Tibial nerve (tissue), 3 donors: Measurements from ENCODE around the gene ISCA2.

Experiments used
- POLR2A ChIP-seq, 2 donors: fragments of 450-650 bp; IDR thresholded peaks; one replicate each; pipeline ENCODE4 v1.6.1; 2017; ENCODE audit warnings: antibody characterized with exemption in 2 of 2, mild to moderate bottlenecking in 2 of 2, moderate library complexity in 2 of 2
- TF ChIP-seq, protein P1 (sequence below), 5 experiments: fragments of 200-600 bp in 3 of 5; fragments of 450-650 bp in 2 of 5; sonication (generic) in 3 of 5; IDR thresholded peaks; one replicate each; pipeline ENCODE4 v1.5.1; 2016 to 2019; ENCODE audit warnings: antibody characterized with exemption in 5 of 5, mild to moderate bottlenecking in 3 of 5, moderate library complexity in 2 of 5

DNA sequence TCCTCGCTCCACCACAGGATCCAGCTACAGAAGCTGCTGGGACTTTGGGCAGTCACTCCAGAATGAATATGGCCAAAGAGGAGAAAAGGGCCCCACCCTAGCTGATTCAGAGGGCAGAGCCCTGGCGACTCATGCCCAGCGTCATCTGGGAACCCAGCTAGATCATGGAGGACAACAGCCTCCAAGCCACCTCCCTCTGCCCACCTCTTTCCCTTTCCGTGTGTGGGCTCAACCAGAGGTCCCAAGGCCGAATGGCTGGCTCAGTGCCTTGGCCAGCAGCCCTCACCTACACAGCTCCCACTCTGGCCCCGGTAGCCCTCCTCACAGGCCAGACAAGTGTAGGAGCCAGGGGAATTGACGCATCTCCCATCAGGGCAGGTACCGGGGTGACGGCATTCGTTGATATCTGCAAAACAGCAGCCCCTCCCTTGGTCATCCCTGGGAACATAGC lies 17.4 kb downstream of the ISCA2 start:
- no peak for TF ChIP-seq POLR2A (IDR thresholded peaks at IDR 0.05)
- TF ChIP-seq, protein P1, sequence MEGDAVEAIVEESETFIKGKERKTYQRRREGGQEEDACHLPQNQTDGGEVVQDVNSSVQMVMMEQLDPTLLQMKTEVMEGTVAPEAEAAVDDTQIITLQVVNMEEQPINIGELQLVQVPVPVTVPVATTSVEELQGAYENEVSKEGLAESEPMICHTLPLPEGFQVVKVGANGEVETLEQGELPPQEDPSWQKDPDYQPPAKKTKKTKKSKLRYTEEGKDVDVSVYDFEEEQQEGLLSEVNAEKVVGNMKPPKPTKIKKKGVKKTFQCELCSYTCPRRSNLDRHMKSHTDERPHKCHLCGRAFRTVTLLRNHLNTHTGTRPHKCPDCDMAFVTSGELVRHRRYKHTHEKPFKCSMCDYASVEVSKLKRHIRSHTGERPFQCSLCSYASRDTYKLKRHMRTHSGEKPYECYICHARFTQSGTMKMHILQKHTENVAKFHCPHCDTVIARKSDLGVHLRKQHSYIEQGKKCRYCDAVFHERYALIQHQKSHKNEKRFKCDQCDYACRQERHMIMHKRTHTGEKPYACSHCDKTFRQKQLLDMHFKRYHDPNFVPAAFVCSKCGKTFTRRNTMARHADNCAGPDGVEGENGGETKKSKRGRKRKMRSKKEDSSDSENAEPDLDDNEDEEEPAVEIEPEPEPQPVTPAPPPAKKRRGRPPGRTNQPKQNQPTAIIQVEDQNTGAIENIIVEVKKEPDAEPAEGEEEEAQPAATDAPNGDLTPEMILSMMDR (IDR thresholded peaks at IDR 0.05), result no peak
